Mesendoderm (in vitro differentiated cells): ENCODE data around the gene ARL4D. TPM values are rescaled to one million over a fixed set of nuclear protein-coding genes. Genes with fewer than 3 reads are reported as not detected.

ENCODE experiments used
- DNase-seq: peaks from one replicate; pipeline ENCODE4 v3.0.0; 2013
- H2AK5ac ChIP-seq: 2 replicates; pipeline ENCODE4 v1.6.1; 2013; ENCODE audit warnings: low read length, inconsistent platforms
- H2BK120ac ChIP-seq: 2 replicates; pipeline ENCODE4 v1.6.1; 2013; ENCODE audit warnings: low read depth, mild to moderate bottlenecking, low read length, moderate library complexity, mixed read lengths
- H2BK15ac ChIP-seq: replicated peaks from 2 replicates; pipeline ENCODE4 v1.6.1; 2013; ENCODE audit warnings: low read depth, mild to moderate bottlenecking, moderate library complexity
- H2BK5ac ChIP-seq: 2 replicates; pipeline ENCODE4 v1.6.1; 2013; ENCODE audit warnings: low read length, inconsistent platforms
- H3K18ac ChIP-seq: 2 replicates; pipeline ENCODE4 v1.6.1; 2013; ENCODE audit warnings: mild to moderate bottlenecking, low read length, mixed read lengths
- H3K23ac ChIP-seq: one replicate; pipeline ENCODE4 v1.6.1; 2013; ENCODE audit warnings: low read length
- H3K27ac ChIP-seq: 2 replicates; pipeline ENCODE4 v1.5.1; 2013; ENCODE audit warnings: low read depth, mild to moderate bottlenecking, inconsistent platforms, low read length, moderate library complexity
- H3K27me3 ChIP-seq: 2 replicates; pipeline ENCODE4 v1.6.1; 2013; ENCODE audit warnings: low read length, control low read depth, mild to moderate bottlenecking, inconsistent platforms; ENCODE audit not compliant: insufficient read depth, poor library complexity
- H3K36me3 ChIP-seq: 2 replicates; pipeline ENCODE4 v1.6.1; 2013; ENCODE audit warnings: low read length, inconsistent platforms; ENCODE audit not compliant: control insufficient read depth, insufficient read depth
- H3K4ac ChIP-seq: one replicate; pipeline ENCODE4 v1.6.1; 2013; ENCODE audit warnings: low read depth, mild to moderate bottlenecking, low read length, moderate library complexity
- H3K4me1 ChIP-seq: 2 replicates; pipeline ENCODE4 v1.6.1; 2013; ENCODE audit warnings: low read depth, low read length, inconsistent platforms; ENCODE audit not compliant: control insufficient read depth
- H3K4me2 ChIP-seq: 2 replicates; pipeline ENCODE4 v1.6.1; 2013; ENCODE audit warnings: low read length
- H3K4me3 ChIP-seq: 2 replicates; pipeline ENCODE4 v1.5.1; 2013; ENCODE audit warnings: mild to moderate bottlenecking, low read length
- H3K56ac ChIP-seq: one replicate; pipeline ENCODE4 v1.6.1; 2013; ENCODE audit warnings: low read length
- H3K79me1 ChIP-seq: 2 replicates; pipeline ENCODE4 v1.6.1; 2013; ENCODE audit warnings: low read length, inconsistent platforms
- H3K79me2 ChIP-seq: 2 replicates; pipeline ENCODE4 v1.6.1; 2013; ENCODE audit warnings: mild to moderate bottlenecking, low read length; ENCODE audit not compliant: control insufficient read depth, insufficient read depth
- H3K9ac ChIP-seq: 2 replicates; pipeline ENCODE4 v1.6.1; 2013; ENCODE audit warnings: low read length, inconsistent platforms
- H4K5ac ChIP-seq: one replicate; pipeline ENCODE4 v1.6.1; 2013; ENCODE audit warnings: low read length
- H4K8ac ChIP-seq: one replicate; pipeline ENCODE4 v1.6.1; 2013; ENCODE audit warnings: low read depth, mild to moderate bottlenecking, control low read depth, low read length, moderate library complexity
- WGBS: extraction: QIAGEN DNeasy Blood & Tissue Kit; methylation state at CpG from one replicate; pipeline ENCODE4 v1.1.7; 2013; ENCODE audit warnings: low lambda C conversion rate, missing lambda C conversion rate; ENCODE audit not compliant: insufficient coverage; ENCODE audit errors: extremely low coverage; 5-methylcytosine and 5-hydroxymethylcytosine counted together
- polyA plus RNA-seq, 2 experiments: library from polyadenylated mRNA; stranded (reverse); fragments of 200-250 nt; gene quantifications; one replicate each; pipeline ENCODE4 v1.2.3, GENCODE V29; 2013

The ARL4D gene, protein sequence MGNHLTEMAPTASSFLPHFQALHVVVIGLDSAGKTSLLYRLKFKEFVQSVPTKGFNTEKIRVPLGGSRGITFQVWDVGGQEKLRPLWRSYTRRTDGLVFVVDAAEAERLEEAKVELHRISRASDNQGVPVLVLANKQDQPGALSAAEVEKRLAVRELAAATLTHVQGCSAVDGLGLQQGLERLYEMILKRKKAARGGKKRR
- 12.7 TPM for polyA plus RNA-seq (2013, experiment 1 of 2)
- polyA plus RNA-seq (2013, experiment 2 of 2), result 11.4 TPM

DNA sequence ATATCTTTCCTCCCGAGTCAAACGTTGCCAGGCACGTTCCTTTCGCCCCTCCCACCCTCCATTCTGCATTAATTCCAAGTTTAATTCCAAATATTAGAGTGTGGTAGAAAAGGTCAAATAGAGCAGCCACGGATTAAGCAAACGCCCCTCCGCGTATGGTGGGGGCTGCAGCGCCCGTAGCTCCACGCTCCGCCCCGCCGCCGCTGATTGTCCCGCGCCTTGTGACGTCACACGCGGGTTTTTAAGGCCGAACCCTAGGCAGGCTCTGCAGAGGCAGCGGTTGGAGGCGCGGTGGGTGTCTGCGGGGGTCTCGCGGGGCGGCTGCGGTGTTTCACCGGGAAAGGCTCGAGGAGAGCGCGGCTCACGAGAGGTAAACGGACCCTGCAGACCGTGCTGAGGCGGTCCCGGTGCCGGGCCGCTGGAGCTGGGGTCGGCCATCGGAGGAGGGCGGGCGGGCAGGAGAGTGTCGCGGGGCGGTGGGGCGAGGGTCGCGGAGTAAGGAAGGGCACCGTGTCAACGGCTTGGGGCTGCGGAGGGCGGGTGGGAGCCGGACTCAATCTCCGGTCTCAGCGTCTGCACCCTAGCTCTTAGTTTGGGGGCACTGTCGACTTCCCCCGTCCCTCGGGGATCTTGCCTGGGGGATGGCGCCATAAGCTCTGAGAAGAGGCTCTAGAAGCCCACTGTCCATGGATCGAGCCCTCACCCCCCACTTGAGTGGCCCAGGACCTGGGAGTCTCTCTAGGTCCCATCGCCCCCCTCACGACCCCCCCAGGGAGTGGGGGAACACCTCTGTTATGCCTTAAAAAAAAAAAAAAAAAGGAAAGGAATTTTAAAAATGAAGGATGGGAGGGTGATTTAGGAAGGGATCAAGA is at the start of gene ARL4D:
ARL4D (plus strand) TSS at position 270 of the 872 bp plus-strand sequence. CDS start 740 bp downstream, outside the sequence.
- no peak within 1 kb of the TSS for H4K5ac ChIP-seq
- H2BK5ac ChIP-seq, result peak within 1 kb of the TSS; percentile 66
- WGBS, result no CpG with 5 or more reads among the region's 64 CpGs
- peaks cover 13% of the 10 kb centered on the region for H3K79me1 ChIP-seq
- H4K8ac ChIP-seq, result no peak within 1 kb of the TSS
- H2BK120ac ChIP-seq, result no peak within 1 kb of the TSS
- no peak within 1 kb of the TSS for H2AK5ac ChIP-seq
- peak within 1 kb of the TSS; percentile 70 for H3K23ac ChIP-seq
- no peak within 1 kb of the TSS for H2BK15ac ChIP-seq
- peak within 1 kb of the TSS; percentile 69 for H3K18ac ChIP-seq
- H3K4me1 ChIP-seq, result peaks cover 12% of the 10 kb centered on the region
- peaks cover 31% of the 10 kb centered on the region for H3K79me2 ChIP-seq
- H3K27me3 ChIP-seq, result no peaks in the 10 kb centered on the region
- peak within 1 kb of the TSS; percentile 89 for H3K4me3 ChIP-seq
- DNase-seq, result peak; percentile 89
- H3K56ac ChIP-seq, result peak within 1 kb of the TSS; percentile 94
- H3K4me2 ChIP-seq, result peak within 1 kb of the TSS; percentile 79
- peak within 1 kb of the TSS; percentile 91 for H3K9ac ChIP-seq
- peaks cover 5% of the 10 kb centered on the region for H3K36me3 ChIP-seq
- H3K27ac ChIP-seq, result no peak within 1 kb of the TSS
- H3K4ac ChIP-seq, result peak within 1 kb of the TSS; percentile 25

DNA sequence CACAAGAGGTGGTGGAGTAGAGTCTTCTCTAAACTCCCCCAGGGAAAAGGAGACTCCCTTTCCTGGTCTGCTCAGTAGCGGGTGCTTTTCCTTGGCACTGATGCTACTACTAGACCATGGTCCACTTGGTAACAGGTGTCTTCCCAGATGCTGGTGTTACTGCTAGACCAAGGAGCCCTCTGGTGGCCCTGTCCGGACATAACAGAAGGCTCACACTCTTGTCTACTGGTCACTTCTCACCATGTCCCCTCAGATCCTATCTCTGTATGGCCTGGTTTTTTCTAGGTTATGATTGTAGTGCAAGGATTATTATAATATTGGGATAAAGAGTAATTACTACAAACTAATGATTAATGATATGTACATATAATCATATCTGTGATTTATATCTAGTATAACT is 49.7 kb upstream of the ARL4D start:
- Histone ChIP-seq H3K4me3 (no peak overlapping the region), H4K8ac (no peak overlapping the region), H3K18ac (no peak overlapping the region), H2AK5ac (no peak overlapping the region), H3K27ac (no peak overlapping the region), H4K5ac (no peak overlapping the region), H3K9ac (no peak overlapping the region), H3K79me1 (no peaks in the 10 kb centered on the region), H2BK15ac (no peak overlapping the region), H3K4ac (no peak overlapping the region), H3K27me3 (no peaks in the 10 kb centered on the region), H3K4me1 (peaks cover 2% of the 10 kb centered on the region), H2BK120ac (no peak overlapping the region), H3K36me3 (no peaks in the 10 kb centered on the region), H3K56ac (no peak overlapping the region), H3K23ac (no peak overlapping the region), H3K79me2 (no peaks in the 10 kb centered on the region), H2BK5ac (no peak overlapping the region), H3K4me2 (no peak overlapping the region)
- DNase-seq, result no peak
- no CpG with 5 or more reads among the region's 2 CpGs for WGBS

DNA sequence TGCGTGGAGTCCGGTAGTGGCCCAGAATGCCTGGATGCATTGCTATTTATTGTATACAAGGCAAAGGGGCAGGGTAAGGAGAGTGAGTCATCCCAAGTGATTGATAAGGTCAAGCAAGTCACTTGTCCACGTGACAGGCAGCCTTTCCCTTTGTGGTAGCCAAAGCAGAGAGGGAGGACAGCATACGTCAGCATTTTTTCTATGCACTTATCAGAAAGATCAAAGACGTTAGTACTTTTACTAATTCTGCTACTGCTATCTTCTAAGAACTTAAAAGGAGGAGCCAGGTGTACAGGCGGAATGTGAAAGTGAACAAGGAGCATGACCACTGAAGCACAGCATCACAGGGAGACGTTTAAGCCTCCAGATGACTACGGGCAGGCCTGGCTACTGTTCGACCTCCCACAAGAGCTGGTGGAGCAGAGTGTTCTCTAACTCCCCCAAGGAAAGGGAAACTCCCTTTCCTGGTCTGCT is 47.9 kb upstream of the ARL4D start:
- H4K5ac ChIP-seq, result no peak overlapping the region
- peaks cover 2% of the 10 kb centered on the region for H3K4me1 ChIP-seq
- no peak overlapping the region for H4K8ac ChIP-seq
- DNase-seq, result no peak
- no peak overlapping the region for H3K4ac ChIP-seq
- no peak overlapping the region for H2BK120ac ChIP-seq
- H2BK15ac ChIP-seq, result no peak overlapping the region
- H3K56ac ChIP-seq, result no peak overlapping the region
- WGBS, result no CpG with 5 or more reads among the region's 9 CpGs
- no peak overlapping the region for H2BK5ac ChIP-seq
- H3K4me2 ChIP-seq, result no peak overlapping the region
- no peaks in the 10 kb centered on the region for H3K79me2 ChIP-seq
- no peak overlapping the region for H3K4me3 ChIP-seq
- no peak overlapping the region for H2AK5ac ChIP-seq
- no peak overlapping the region for H3K18ac ChIP-seq
- no peak overlapping the region for H3K23ac ChIP-seq
- H3K27me3 ChIP-seq, result no peaks in the 10 kb centered on the region
- no peaks in the 10 kb centered on the region for H3K36me3 ChIP-seq
- H3K27ac ChIP-seq, result no peak overlapping the region
- H3K79me1 ChIP-seq, result no peaks in the 10 kb centered on the region
- no peak overlapping the region for H3K9ac ChIP-seq

DNA sequence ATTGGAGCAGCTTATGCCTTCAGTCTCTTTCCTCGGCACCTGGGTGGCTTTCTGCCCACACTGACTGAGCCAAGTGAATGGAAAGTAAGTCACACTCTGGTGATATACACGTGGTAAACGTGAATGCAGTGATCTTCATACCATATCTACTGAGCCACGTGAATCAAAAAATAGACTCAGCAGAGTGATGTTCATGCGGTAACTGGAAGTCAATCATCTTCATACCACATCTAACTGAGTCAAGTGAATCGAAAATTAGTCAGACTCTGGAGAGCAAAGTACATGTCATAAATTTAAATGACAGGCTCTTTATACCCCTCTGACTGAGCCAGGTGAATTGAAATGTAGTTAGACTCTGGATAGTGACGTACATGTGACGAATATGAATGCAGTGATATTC is 47.1 kb upstream of the ARL4D start:
- DNase-seq, result no peak
- no CpG with 5 or more reads among the region's 8 CpGs for WGBS

DNA sequence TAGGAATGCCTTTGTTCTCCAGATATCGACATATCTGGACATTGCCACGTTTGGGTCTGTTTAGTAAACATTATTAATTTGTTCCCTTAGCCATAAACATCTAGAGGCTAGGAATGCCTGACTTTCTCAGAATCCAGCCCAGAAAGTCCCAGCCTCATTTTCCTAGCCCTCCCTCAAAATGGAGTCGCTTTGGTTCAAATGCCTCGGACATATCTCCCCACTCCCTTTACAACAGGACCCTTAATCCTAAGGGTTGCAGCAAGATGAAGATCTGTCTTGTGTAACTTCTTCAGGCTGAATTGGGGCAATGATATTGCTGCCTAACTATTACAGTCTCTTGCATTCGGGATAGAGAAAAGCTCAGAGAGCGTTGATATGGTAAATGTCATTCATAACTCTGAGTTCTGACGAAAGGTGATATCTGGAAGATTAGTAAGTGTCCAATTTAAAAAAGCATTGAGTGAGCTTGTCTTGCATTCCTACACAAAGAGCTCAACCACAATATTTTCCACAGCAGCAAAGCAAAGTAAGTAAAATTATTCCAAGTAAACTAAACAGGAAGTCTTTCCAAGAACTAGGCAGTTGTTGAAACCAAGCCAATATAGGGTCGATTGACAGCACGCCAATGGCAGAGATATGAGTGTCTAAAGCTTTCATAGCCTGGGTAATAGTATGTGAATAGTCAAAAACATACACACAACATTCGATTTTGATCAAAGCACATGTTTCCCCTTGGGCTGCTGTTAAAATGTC is 46.0 kb upstream of the ARL4D start:
- DNase-seq, result no peak
- WGBS, result no CpG with 5 or more reads among the region's 10 CpGs
- H3K79me2 ChIP-seq, result no peaks in the 10 kb centered on the region

More for the DNA sequence above, 47.1 kb upstream of the ARL4D start:
- H3K4me2 ChIP-seq, result no peak overlapping the region
- H3K79me2 ChIP-seq, result no peaks in the 10 kb centered on the region
- H4K8ac ChIP-seq, result no peak overlapping the region
- H3K27me3 ChIP-seq, result no peaks in the 10 kb centered on the region
- no peak overlapping the region for H4K5ac ChIP-seq
- no peak overlapping the region for H3K18ac ChIP-seq
- no peaks in the 10 kb centered on the region for H3K79me1 ChIP-seq
- H3K4me3 ChIP-seq, result no peak overlapping the region
- peaks cover 2% of the 10 kb centered on the region for H3K4me1 ChIP-seq
- H3K9ac ChIP-seq, result no peak overlapping the region
- no peak overlapping the region for H2BK5ac ChIP-seq
- no peak overlapping the region for H3K56ac ChIP-seq
- H2AK5ac ChIP-seq, result no peak overlapping the region
- no peak overlapping the region for H3K23ac ChIP-seq
- no peaks in the 10 kb centered on the region for H3K36me3 ChIP-seq
- H2BK120ac ChIP-seq, result no peak overlapping the region
- H3K4ac ChIP-seq, result no peak overlapping the region
- H2BK15ac ChIP-seq, result no peak overlapping the region
- H3K27ac ChIP-seq, result no peak overlapping the region

More for the DNA sequence above, 46.0 kb upstream of the ARL4D start:
- H3K36me3 ChIP-seq, result no peaks in the 10 kb centered on the region
- H3K4me1 ChIP-seq, result peaks cover 2% of the 10 kb centered on the region
- no peak overlapping the region for H2AK5ac ChIP-seq
- H4K8ac ChIP-seq, result no peak overlapping the region
- no peak overlapping the region for H3K4ac ChIP-seq
- H3K9ac ChIP-seq, result no peak overlapping the region
- no peak overlapping the region for H3K18ac ChIP-seq
- H4K5ac ChIP-seq, result no peak overlapping the region
- no peak overlapping the region for H2BK120ac ChIP-seq
- H3K27me3 ChIP-seq, result no peaks in the 10 kb centered on the region
- H2BK5ac ChIP-seq, result no peak overlapping the region
- no peak overlapping the region for H3K23ac ChIP-seq
- no peaks in the 10 kb centered on the region for H3K79me1 ChIP-seq
- no peak overlapping the region for H3K4me3 ChIP-seq
- H3K56ac ChIP-seq, result no peak overlapping the region
- no peak overlapping the region for H3K27ac ChIP-seq
- no peak overlapping the region for H3K4me2 ChIP-seq
- H2BK15ac ChIP-seq, result no peak overlapping the region
